ENCODE measurements around the gene OBI1.

OBI1 gene

GRCh38 chr13:78608688-78609463 lies 50.1 kb downstream of the OBI1 start:
- Histone ChIP-seq H3K9me3 (ENCODE audit: low read length) (peaks cover 5% of the 10 kb centered on the region), H3K9ac (ENCODE audit: low read length) (no peak overlapping the region), H3K4me1 (ENCODE audit: insufficient read depth, low read length) (peaks cover 27% of the 10 kb centered on the region), H3K27ac (ENCODE audit: low read depth, low read length) (no peak overlapping the region), H3K4me3 (ENCODE audit: low read depth in 1 of 2, low read length in 2 of 2) (peak overlapping the region; percentile 36 to 45), H3K27me3 (ENCODE audit: control insufficient read depth in 1 of 2, insufficient read depth in 2 of 2, low read length in 2 of 2) (peaks cover 65 to 69% of the 10 kb centered on the region in 2 donors), H3K36me3 (ENCODE audit: insufficient read depth, low read length) (no peaks in the 10 kb centered on the region)

GRCh38 chr13:78608252-78608687 lies 50.7 kb downstream of the OBI1 start:
- H3K27ac ChIP-seq (ENCODE audit: low read depth, low read length): no peak overlapping the region
- peak overlapping the region in 1 of 2 donors; percentile 45 for H3K4me3 ChIP-seq (ENCODE audit: low read depth in 1 of 2, low read length in 2 of 2)
- H3K27me3 ChIP-seq (ENCODE audit: control insufficient read depth in 1 of 2, insufficient read depth in 2 of 2, low read length in 2 of 2): peaks cover 71 to 75% of the 10 kb centered on the region in 2 donors
- peaks cover 5% of the 10 kb centered on the region for H3K9me3 ChIP-seq (ENCODE audit: low read length)
- H3K9ac ChIP-seq (ENCODE audit: low read length): no peak overlapping the region
- H3K4me1 ChIP-seq (ENCODE audit: insufficient read depth, low read length): peaks cover 31% of the 10 kb centered on the region
- no peaks in the 10 kb centered on the region for H3K36me3 ChIP-seq (ENCODE audit: insufficient read depth, low read length)

GRCh38 chr13:78607409-78608251 lies 51.3 kb downstream of the OBI1 start:
- H3K9me3 ChIP-seq (ENCODE audit: low read length): peaks cover 5% of the 10 kb centered on the region
- H3K27me3 ChIP-seq (ENCODE audit: control insufficient read depth in 1 of 2, insufficient read depth in 2 of 2, low read length in 2 of 2): peaks cover 76 to 80% of the 10 kb centered on the region in 2 donors
- H3K9ac ChIP-seq (ENCODE audit: low read length): no peak overlapping the region
- no peak overlapping the region for H3K27ac ChIP-seq (ENCODE audit: low read depth, low read length)
- no peaks in the 10 kb centered on the region for H3K36me3 ChIP-seq (ENCODE audit: insufficient read depth, low read length)
- H3K4me3 ChIP-seq (ENCODE audit: low read depth in 1 of 2, low read length in 2 of 2): peak overlapping the region in 1 of 2 donors; percentile 45
- H3K4me1 ChIP-seq (ENCODE audit: insufficient read depth, low read length): peaks cover 32% of the 10 kb centered on the region

GRCh38 chr13:78606471-78607408 lies 52.2 kb downstream of the OBI1 start:
- H3K27ac ChIP-seq (ENCODE audit: low read depth, low read length): no peak overlapping the region
- peaks cover 5% of the 10 kb centered on the region for H3K9me3 ChIP-seq (ENCODE audit: low read length)
- no peak overlapping the region for H3K4me3 ChIP-seq (ENCODE audit: low read depth in 1 of 2, low read length in 2 of 2)
- H3K4me1 ChIP-seq (ENCODE audit: insufficient read depth, low read length): peaks cover 36% of the 10 kb centered on the region
- no peaks in the 10 kb centered on the region for H3K36me3 ChIP-seq (ENCODE audit: insufficient read depth, low read length)
- peaks cover 81 to 85% of the 10 kb centered on the region in 2 donors for H3K27me3 ChIP-seq (ENCODE audit: control insufficient read depth in 1 of 2, insufficient read depth in 2 of 2, low read length in 2 of 2)
- no peak overlapping the region for H3K9ac ChIP-seq (ENCODE audit: low read length)

- Histone ChIP-seq H3K9ac (ENCODE audit: low read length) (no peak overlapping the region), H3K27me3 (ENCODE audit: control insufficient read depth in 1 of 2, insufficient read depth in 2 of 2, low read length in 2 of 2) (peaks cover 88 to 94% of the 10 kb centered on the region in 2 donors), H3K4me3 (ENCODE audit: low read depth in 1 of 2, low read length in 2 of 2) (no peak overlapping the region), H3K9me3 (ENCODE audit: low read length) (peaks cover 5% of the 10 kb centered on the region), H3K36me3 (ENCODE audit: insufficient read depth, low read length) (no peaks in the 10 kb centered on the region), H3K27ac (ENCODE audit: low read depth, low read length) (no peak overlapping the region), H3K4me1 (ENCODE audit: insufficient read depth, low read length) (peaks cover 36% of the 10 kb centered on the region)
Observed at GRCh38 chr13:78604782-78605611, 54.0 kb downstream of the OBI1 start.

GRCh38 chr13:78603240-78603957 lies 55.6 kb downstream of the OBI1 start, which contains the start of gene POU4F1:
Gene POU4F1 (minus strand): TSS chr13:78603552. CDS start chr13:78603326, 226 bp downstream.
- H3K27me3 ChIP-seq (ENCODE audit: control insufficient read depth in 1 of 2, insufficient read depth in 2 of 2, low read length in 2 of 2): peaks cover 91 to 94% of the 10 kb centered on the region in 2 donors
- no peak within 1 kb of the TSS for H3K9ac ChIP-seq (ENCODE audit: low read length)
- no peaks in the 10 kb centered on the region for H3K36me3 ChIP-seq (ENCODE audit: insufficient read depth, low read length)
- no peak within 1 kb of the TSS for H3K27ac ChIP-seq (ENCODE audit: low read depth, low read length)
- peaks cover 5% of the 10 kb centered on the region for H3K9me3 ChIP-seq (ENCODE audit: low read length)
- peak within 1 kb of the TSS in 1 of 2 donors; percentile 11 for H3K4me3 ChIP-seq (ENCODE audit: low read depth in 1 of 2, low read length in 2 of 2)
- H3K4me1 ChIP-seq (ENCODE audit: insufficient read depth, low read length): peaks cover 26% of the 10 kb centered on the region

- H3K9me3 ChIP-seq (ENCODE audit: low read length): peaks cover 5% of the 10 kb centered on the region
- H3K9ac ChIP-seq (ENCODE audit: low read length): no peak overlapping the region
- H3K4me3 ChIP-seq (ENCODE audit: low read depth in 1 of 2, low read length in 2 of 2): peak overlapping the region in 1 of 2 donors; percentile 11
- peaks cover 88 to 94% of the 10 kb centered on the region in 2 donors for H3K27me3 ChIP-seq (ENCODE audit: control insufficient read depth in 1 of 2, insufficient read depth in 2 of 2, low read length in 2 of 2)
- no peak overlapping the region for H3K27ac ChIP-seq (ENCODE audit: low read depth, low read length)
- peaks cover 19% of the 10 kb centered on the region for H3K4me1 ChIP-seq (ENCODE audit: insufficient read depth, low read length)
- H3K36me3 ChIP-seq (ENCODE audit: insufficient read depth, low read length): no peaks in the 10 kb centered on the region
Observed at GRCh38 chr13:78602561-78603239, 56.3 kb downstream of the OBI1 start.

GRCh38 chr13:78601874-78602560 lies 56.9 kb downstream of the OBI1 start:
- Histone ChIP-seq H3K36me3 (ENCODE audit: insufficient read depth, low read length) (no peaks in the 10 kb centered on the region), H3K27me3 (ENCODE audit: control insufficient read depth in 1 of 2, insufficient read depth in 2 of 2, low read length in 2 of 2) (peaks cover 88 to 94% of the 10 kb centered on the region in 2 donors), H3K4me3 (ENCODE audit: low read depth in 1 of 2, low read length in 2 of 2) (no peak overlapping the region), H3K9ac (ENCODE audit: low read length) (no peak overlapping the region), H3K27ac (ENCODE audit: low read depth, low read length) (no peak overlapping the region), H3K4me1 (ENCODE audit: insufficient read depth, low read length) (peaks cover 16% of the 10 kb centered on the region), H3K9me3 (ENCODE audit: low read length) (peaks cover 9% of the 10 kb centered on the region)

Measured in muscle layer of colon (tissue), 2 donors.